Colonic mucosa (tissue), 4 donors: ENCODE results near the gene FSD1L. TPM values are rescaled to one million over a fixed set of nuclear protein-coding genes. Genes with fewer than 3 reads are reported as not detected.
"Not testable (repeated sequence)": the region's sequence is repeated elsewhere in the genome, so short reads cannot be mapped to it uniquely, and the experiment has no call there.

Experiments
- DNase-seq: peaks from one replicate; pipeline ENCODE4 v3.0.0-alpha.2; 2020
- H3K27ac ChIP-seq: fragments of 200-600 bp; one replicate; pipeline ENCODE4 v1.8.0; 2021
- H3K27me3 ChIP-seq: fragments of 200-600 bp; one replicate; pipeline ENCODE4 v1.8.0; 2021
- H3K36me3 ChIP-seq: fragments of 200-600 bp; one replicate; pipeline ENCODE4 v1.8.0; 2021
- H3K4me1 ChIP-seq: fragments of 200-600 bp; one replicate; pipeline ENCODE4 v1.8.0; 2021; ENCODE audit warnings: mild to moderate bottlenecking
- H3K4me3 ChIP-seq: fragments of 200-600 bp; one replicate; pipeline ENCODE4 v1.8.0; 2021
- H3K9ac ChIP-seq, 2 donors: one replicate each; pipeline ENCODE4 v1.7.0; 2013; ENCODE audit warnings: control low read depth in 2 of 2, low read depth in 2 of 2, low read length in 2 of 2
- H3K9me3 ChIP-seq: fragments of 200-600 bp; one replicate; pipeline ENCODE4 v1.8.0; 2021
- intact Hi-C: fragments of 100-400 bp; cut with DNase I; formaldehyde crosslinking; loops from one replicate; pipeline ENCODE4 v1.14.1; 2022
- total RNA-seq, 2 donors: library from RNA; stranded (reverse); fragmentation: NEBNext Ultra II Directional in 1 of 2; extraction: Animal tissue kit (Norgen Biotek cat#: 25700) in 1 of 2; gene quantifications; one replicate each; pipeline ENCODE4 v1.2.1, GENCODE V29; 2021
- TF ChIP-seq, protein P1 (sequence below): fragments of 200-600 bp; IDR thresholded peaks from one replicate; pipeline ENCODE4 v1.8.0; 2022; ENCODE audit warnings: antibody characterized with exemption, mild to moderate bottlenecking
- donor health status: healthy.
- donor health status: DM: no; HTN: no; CAD: no.
- donor health status: DM: no; HTN: no; CAD: no.

FSD1L gene
- total RNA-seq, 2 donors from 2014 or later = 4.3 to 6.0 TPM

DNA sequence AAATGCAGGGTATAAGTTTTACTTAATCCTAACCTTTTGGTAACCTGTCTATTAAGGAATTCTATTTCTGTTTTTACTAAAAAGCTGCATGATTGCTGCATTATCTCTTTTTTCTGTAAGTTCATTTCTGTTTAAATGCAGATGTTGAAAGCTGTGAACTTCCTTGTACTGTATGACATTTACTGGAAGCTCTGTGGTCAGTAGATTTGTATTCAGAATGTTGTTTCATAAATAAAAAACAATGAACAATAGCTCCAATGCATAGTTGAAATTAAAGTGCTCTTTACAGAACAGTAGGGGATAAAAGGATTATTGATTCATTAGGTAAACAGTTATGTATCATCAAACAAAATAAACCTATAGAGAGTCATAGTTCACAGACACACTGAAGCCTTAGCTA is 63.6 kb downstream of the FSD1L start:
- intact Hi-C loops = no loop called here
- TF ChIP-seq, protein P1, sequence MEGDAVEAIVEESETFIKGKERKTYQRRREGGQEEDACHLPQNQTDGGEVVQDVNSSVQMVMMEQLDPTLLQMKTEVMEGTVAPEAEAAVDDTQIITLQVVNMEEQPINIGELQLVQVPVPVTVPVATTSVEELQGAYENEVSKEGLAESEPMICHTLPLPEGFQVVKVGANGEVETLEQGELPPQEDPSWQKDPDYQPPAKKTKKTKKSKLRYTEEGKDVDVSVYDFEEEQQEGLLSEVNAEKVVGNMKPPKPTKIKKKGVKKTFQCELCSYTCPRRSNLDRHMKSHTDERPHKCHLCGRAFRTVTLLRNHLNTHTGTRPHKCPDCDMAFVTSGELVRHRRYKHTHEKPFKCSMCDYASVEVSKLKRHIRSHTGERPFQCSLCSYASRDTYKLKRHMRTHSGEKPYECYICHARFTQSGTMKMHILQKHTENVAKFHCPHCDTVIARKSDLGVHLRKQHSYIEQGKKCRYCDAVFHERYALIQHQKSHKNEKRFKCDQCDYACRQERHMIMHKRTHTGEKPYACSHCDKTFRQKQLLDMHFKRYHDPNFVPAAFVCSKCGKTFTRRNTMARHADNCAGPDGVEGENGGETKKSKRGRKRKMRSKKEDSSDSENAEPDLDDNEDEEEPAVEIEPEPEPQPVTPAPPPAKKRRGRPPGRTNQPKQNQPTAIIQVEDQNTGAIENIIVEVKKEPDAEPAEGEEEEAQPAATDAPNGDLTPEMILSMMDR = no peak

DNA sequence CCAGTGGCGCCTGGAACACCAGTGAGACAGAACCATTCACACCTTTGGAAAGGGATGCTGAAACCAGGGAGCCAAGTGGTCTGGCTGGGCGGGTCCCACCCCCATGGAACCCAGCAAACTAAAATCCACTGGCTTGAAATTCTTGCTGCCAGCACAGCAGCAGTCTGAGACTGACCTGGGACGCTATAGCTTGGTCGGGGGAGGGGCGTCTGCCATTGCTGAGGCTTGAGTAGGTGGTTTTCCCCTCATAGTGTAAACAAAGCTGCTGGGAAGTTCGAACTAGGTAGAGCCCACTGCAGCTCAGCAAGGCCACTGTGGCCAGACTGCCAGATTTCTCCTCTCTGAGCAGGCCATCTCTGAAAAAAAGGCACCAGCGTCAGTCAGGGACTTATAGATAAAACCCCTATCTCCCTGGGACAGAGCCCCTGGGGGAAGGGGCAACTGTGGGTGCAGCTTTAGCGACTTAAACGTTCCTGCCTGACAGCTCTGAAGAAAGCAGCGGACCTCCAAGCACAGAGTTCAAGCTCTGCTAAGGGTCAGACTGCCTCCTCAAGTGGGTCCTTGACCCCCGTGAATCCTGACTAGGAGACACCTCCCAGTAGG is 68.1 kb downstream of the FSD1L start:
- Histone ChIP-seq H3K27me3 (no peaks in the 10 kb centered on the region), H3K4me1 (no peaks in the 10 kb centered on the region), H3K9me3 (no peaks in the 10 kb centered on the region), H3K4me3 (no peak overlapping the region), H3K27ac (no peak overlapping the region), H3K36me3 (no peaks in the 10 kb centered on the region), H3K9ac (no peak overlapping the region)
- TF ChIP-seq, protein P1 = no peak
- intact Hi-C loops = no loop called here
- DNase-seq = no peak

More for the DNA sequence above, 63.6 kb downstream of the FSD1L start:
- Histone ChIP-seq H3K27me3 (no peaks in the 10 kb centered on the region), H3K36me3 (no peaks in the 10 kb centered on the region), H3K9me3 (no peaks in the 10 kb centered on the region), H3K9ac (no peak overlapping the region), H3K4me3 (no peak overlapping the region), H3K4me1 (no peaks in the 10 kb centered on the region), H3K27ac (no peak overlapping the region)
- DNase-seq = no peak

DNA sequence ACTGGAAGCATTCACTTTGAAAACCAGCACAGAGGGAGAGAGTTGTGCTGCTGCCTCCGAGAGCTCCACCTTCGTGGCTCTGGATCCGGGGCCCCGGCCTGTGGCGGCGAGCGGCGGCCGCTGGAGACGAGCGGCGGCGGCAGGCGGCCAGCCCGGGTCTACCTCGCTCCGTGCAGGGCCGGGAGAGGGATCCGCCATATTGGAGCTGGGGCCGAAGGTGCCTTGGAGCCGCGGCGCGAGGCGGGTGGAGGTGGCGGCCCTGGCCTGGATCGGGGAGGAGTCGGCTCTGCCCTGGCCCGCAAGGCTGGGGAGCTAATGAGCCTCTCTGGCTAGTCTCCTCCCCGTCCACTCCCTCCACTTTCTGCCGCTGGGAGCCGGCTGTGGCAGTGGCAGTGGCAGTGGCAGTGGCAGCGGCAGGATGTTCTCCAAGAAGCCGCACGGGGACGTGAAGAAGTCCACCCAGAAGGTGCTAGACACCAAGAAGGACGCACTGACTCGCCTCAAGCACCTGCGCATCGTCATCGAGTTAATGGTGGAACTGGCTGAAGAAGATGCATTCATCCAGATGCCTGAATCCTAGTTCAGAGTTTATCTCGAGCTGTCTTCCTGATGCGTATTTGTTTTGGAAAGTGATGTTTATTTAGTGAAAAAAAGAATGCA is 72.0 kb downstream of the FSD1L start:
- Histone ChIP-seq H3K4me3 (peak overlapping the region; percentile 24), H3K27ac (peak overlapping the region; percentile 61)
- H3K36me3 ChIP-seq, H3K27me3 ChIP-seq, H3K9ac ChIP-seq, H3K4me1 ChIP-seq, intact Hi-C loops, H3K9me3 ChIP-seq: not testable (repeated sequence)
- peak; percentile 22 for DNase-seq

DNA sequence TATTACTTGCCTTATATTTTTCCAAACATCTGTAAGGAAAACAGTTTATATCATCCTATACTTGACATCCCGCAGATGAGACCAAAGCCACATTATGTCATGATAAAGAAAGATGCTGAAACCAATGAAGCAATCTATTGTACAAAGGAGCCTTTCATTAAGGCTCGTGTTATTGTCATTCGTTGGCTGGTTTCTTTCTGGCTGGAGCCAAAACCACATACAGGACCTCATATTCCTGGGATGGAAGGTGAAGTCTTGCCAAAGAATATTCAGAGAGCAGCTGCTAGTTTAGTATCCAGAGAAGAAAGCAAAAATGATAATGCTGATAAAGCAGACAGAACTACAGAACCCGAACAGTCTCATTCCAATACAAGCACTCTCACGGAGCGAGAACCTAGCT is 73.2 kb downstream of the FSD1L start:
- H3K9ac ChIP-seq, H3K27ac ChIP-seq, DNase-seq, H3K4me1 ChIP-seq, H3K4me3 ChIP-seq, H3K27me3 ChIP-seq, intact Hi-C loops, H3K9me3 ChIP-seq, H3K36me3 ChIP-seq: not testable (repeated sequence)

DNA sequence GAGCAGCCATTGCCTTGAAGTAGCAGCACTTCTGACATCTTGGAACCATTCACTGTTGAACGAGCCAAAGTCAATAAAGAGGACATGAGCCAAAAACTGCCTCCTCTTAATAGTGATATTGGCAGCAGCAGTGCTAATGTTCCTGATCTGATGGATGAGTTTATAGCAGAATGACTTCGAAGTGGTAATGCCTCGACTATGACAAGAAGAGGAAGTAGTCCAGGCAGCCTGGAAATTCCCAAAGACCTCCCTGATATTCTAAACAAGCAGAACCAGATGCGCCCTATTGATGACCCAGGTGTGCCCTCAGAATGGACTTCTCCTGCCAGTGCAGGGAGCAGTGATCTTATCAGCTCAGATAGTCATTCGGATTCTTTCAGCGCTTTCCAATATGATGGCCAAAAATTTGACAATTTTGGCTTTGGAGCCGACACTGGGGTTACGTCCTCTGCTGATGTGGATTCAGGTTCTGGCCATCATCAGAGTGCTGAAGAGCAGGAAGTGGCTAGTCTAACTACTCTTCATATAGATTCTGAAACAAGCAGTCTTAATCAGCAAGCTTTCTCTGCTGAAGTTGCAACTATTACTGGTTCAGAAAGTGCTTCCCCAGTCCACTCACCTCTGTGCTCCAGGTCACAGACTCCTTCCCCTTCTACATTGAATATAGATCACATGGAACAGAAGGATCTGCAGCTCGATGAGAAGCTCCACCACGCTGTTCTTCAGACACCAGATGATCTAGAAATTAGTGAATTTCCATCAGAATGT is 75.0 kb downstream of the FSD1L start:
- H3K9ac ChIP-seq, H3K4me3 ChIP-seq, H3K27ac ChIP-seq, H3K36me3 ChIP-seq, intact Hi-C loops, H3K4me1 ChIP-seq, H3K27me3 ChIP-seq, H3K9me3 ChIP-seq, DNase-seq: not testable (repeated sequence)

DNA sequence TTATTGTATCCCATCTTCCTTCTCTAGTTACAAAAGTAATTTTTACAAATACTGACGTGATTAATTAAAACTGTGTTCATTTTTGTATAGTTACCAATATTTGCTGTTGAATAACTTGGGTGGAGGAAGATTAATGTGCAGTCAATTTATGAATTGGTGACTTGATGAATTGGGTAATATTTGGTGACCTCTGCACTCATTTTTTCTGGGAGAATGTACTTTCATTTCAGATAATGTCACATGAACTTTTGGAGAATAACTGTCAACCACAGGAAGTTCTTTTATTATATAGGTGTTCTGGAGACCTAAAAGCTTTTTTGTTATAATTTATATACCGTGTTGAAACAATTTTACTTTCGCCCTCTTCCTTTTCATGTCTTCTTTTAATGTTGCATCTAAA is 83.7 kb downstream of the FSD1L start:
- TF ChIP-seq, protein P1 = no peak
- intact Hi-C loops = no loop called here
- no peaks in the 10 kb centered on the region for H3K36me3 ChIP-seq
- no peaks in the 10 kb centered on the region for H3K9me3 ChIP-seq
- no peak overlapping the region for H3K9ac ChIP-seq
- H3K27ac ChIP-seq = no peak overlapping the region
- DNase-seq = no peak
- no peaks in the 10 kb centered on the region for H3K4me1 ChIP-seq
- H3K27me3 ChIP-seq = no peaks in the 10 kb centered on the region
- H3K4me3 ChIP-seq = no peak overlapping the region
